H1 (cell line): Measurements from ENCODE around the gene SEMA6D. TPM values are rescaled to one million over a fixed set of nuclear protein-coding genes. Genes with fewer than 3 reads are reported as not detected.

Source experiments
- CTCF ChIA-PET: fragments of 300-600 bp; sonication (Branson Sonifier 250); formaldehyde crosslinking; loops from one replicate; lab custom pipeline; 2021; ENCODE audit not compliant: partially characterized antibody; lab: Charles Lee
- POLR2A ChIA-PET: fragments of 300-600 bp; sonication (Branson Sonifier 250); formaldehyde crosslinking; loops from one replicate; lab custom pipeline; 2021; ENCODE audit warnings: inconsistent platforms; ENCODE audit not compliant: partially characterized antibody; lab: Charles Lee
- DNase-seq, 2 experiments: peaks; one replicate each; pipeline versions ENCODE4 v3.0.0 to v3.0.0-alpha.2; 2010 to 2022; ENCODE audit warnings: low spot score in 2 of 2, low read depth in 1 of 2, mixed read lengths in 1 of 2
- FAIRE-seq: peaks from 2 replicates; lab custom pipeline; 2011; peaks lifted over from hg19 to GRCh38; lab: Jason Lieb, UNC
- H2AFZ ChIP-seq: 2 replicates; pipeline ENCODE4 v1.8.1; 2012; ENCODE audit warnings: low read length, inconsistent platforms
- H2AK5ac ChIP-seq: 2 replicates; pipeline ENCODE4 v1.6.1; 2013; ENCODE audit warnings: low read depth, low read length
- H2BK120ac ChIP-seq: replicated peaks from 2 replicates; pipeline ENCODE3; 2013; ENCODE audit warnings: low read depth, low read length, inconsistent platforms
- H2BK12ac ChIP-seq: 2 replicates; pipeline ENCODE4 v1.6.1; 2013; ENCODE audit warnings: low read depth, low read length
- H2BK15ac ChIP-seq: 2 replicates; pipeline ENCODE4 v1.6.1; 2013; ENCODE audit warnings: low read length
- H2BK20ac ChIP-seq: 2 replicates; pipeline ENCODE4 v1.6.1; 2013; ENCODE audit warnings: low read length
- H2BK5ac ChIP-seq: 2 replicates; pipeline ENCODE4 v1.6.1; 2013; ENCODE audit warnings: low read depth, low read length
- H3K14ac ChIP-seq: 2 replicates; pipeline ENCODE4 v1.6.1; 2013; ENCODE audit warnings: inconsistent platforms; ENCODE audit not compliant: insufficient read length
- H3K18ac ChIP-seq: 2 replicates; pipeline ENCODE4 v1.6.1; 2013; ENCODE audit warnings: low read length; ENCODE audit errors: extremely low read depth
- H3K23ac ChIP-seq: 2 replicates; pipeline ENCODE4 v1.6.1; 2013; ENCODE audit warnings: inconsistent platforms; ENCODE audit not compliant: insufficient read length
- H3K23me2 ChIP-seq: 2 replicates; pipeline ENCODE4 v1.6.1; 2013; ENCODE audit warnings: low read depth, low read length
- H3K27ac ChIP-seq: 2 replicates; pipeline ENCODE4 v1.6.1; 2011; ENCODE audit warnings: low read depth, low read length, inconsistent platforms
- H3K27me3 ChIP-seq, 4 experiments: replicated peaks in 1 of 4; 1 replicate in 1 of 4; 2 replicates in 3 of 4; pipeline versions ENCODE4 v1.6.1 to v1.8.1; 2011 to 2013; ENCODE audit warnings: low read length in 3 of 4, mild to moderate bottlenecking in 3 of 4, inconsistent platforms in 2 of 4, mixed read lengths in 2 of 4, moderate library complexity in 1 of 4; ENCODE audit not compliant: control insufficient read depth in 3 of 4, insufficient read depth in 3 of 4; ENCODE audit errors: extremely low read depth in 1 of 4
- H3K36me3 ChIP-seq, 4 experiments: 2 replicates each; pipeline versions ENCODE4 v1.6.1 to v1.8.1; 2011 to 2013; ENCODE audit warnings: mild to moderate bottlenecking in 4 of 4, low read length in 3 of 4, moderate library complexity in 2 of 4, control low read depth in 1 of 4, inconsistent platforms in 1 of 4; ENCODE audit not compliant: insufficient read depth in 4 of 4, control insufficient read depth in 2 of 4
- H3K4ac ChIP-seq: replicated peaks from 2 replicates; pipeline ENCODE3; 2013; ENCODE audit warnings: low read length, low read depth, mixed read lengths, inconsistent platforms; ENCODE audit not compliant: insufficient read length
- H3K4me1 ChIP-seq, 4 experiments: replicated peaks in 1 of 4; 1 replicate in 1 of 4; 2 replicates in 3 of 4; pipeline versions ENCODE4 v1.6.1 to v1.8.1; 2011 to 2013; ENCODE audit warnings: low read length in 3 of 4, inconsistent platforms in 2 of 4, mixed read lengths in 1 of 4; ENCODE audit not compliant: insufficient read depth in 4 of 4, control insufficient read depth in 3 of 4
- H3K4me2 ChIP-seq, 2 experiments: 2 replicates each; pipeline versions ENCODE4 v1.6.1 to v1.8.1; 2011 to 2013; ENCODE audit warnings: low read depth in 2 of 2, low read length in 2 of 2, control low read depth in 1 of 2, inconsistent platforms in 1 of 2, mild to moderate bottlenecking in 1 of 2; ENCODE audit not compliant: insufficient read depth in 1 of 2
- H3K4me3 ChIP-seq, 4 experiments: fragments of 200-600, 300-600 bp in 1 of 4; sonication (generic), shearing (Covaris generic), sonication (Bioruptor Twin) in 1 of 4; 2 replicates each; pipeline versions ENCODE4 v1.5.1 to v1.8.1; 2011 to 2016; ENCODE audit warnings: low read length in 4 of 4, low read depth in 3 of 4, control low read depth in 2 of 4, inconsistent platforms in 2 of 4, mild to moderate bottlenecking in 2 of 4, mixed read lengths in 1 of 4, moderate library complexity in 1 of 4; ENCODE audit not compliant: insufficient read depth in 2 of 4; ENCODE audit errors: extremely low read depth in 1 of 4
- H3K56ac ChIP-seq: replicated peaks from 2 replicates; pipeline ENCODE3; 2013; ENCODE audit warnings: low read depth, mild to moderate bottlenecking, mixed read lengths, low read length, inconsistent platforms; ENCODE audit not compliant: insufficient read length
- H3K79me1 ChIP-seq: 2 replicates; pipeline ENCODE4 v1.6.1; 2013; ENCODE audit warnings: low read depth, low read length, control low read depth
- H3K79me2 ChIP-seq, 2 experiments: 2 replicates each; pipeline versions ENCODE4 v1.6.1 to v1.8.1; 2012 to 2013; ENCODE audit warnings: low read length in 2 of 2, mild to moderate bottlenecking in 2 of 2, inconsistent platforms in 1 of 2; ENCODE audit not compliant: insufficient read depth in 2 of 2, control insufficient read depth in 1 of 2
- H3K9ac ChIP-seq, 4 experiments: replicated peaks in 1 of 4; 1 replicate in 1 of 4; 2 replicates in 3 of 4; pipeline versions ENCODE4 v1.6.1 to v1.8.1; 2011 to 2013; ENCODE audit warnings: low read depth in 3 of 4, low read length in 3 of 4, control low read depth in 2 of 4, mild to moderate bottlenecking in 2 of 4, moderate library complexity in 2 of 4, inconsistent platforms in 1 of 4; ENCODE audit errors: extremely low read depth in 1 of 4
- H3K9me3 ChIP-seq, 2 experiments: 2 replicates each; pipeline versions ENCODE4 v1.6.1 to v1.8.1; 2012 to 2013; ENCODE audit warnings: mild to moderate bottlenecking in 2 of 2, moderate library complexity in 2 of 2, control low read depth in 1 of 2, inconsistent platforms in 1 of 2, low read depth in 1 of 2, low read length in 1 of 2, mixed read lengths in 1 of 2; ENCODE audit not compliant: insufficient read depth in 2 of 2
- H4K20me1 ChIP-seq, 2 experiments: replicated peaks in 1 of 2; 2 replicates each; pipeline versions ENCODE3 to v1.8.1; 2011 to 2013; ENCODE audit warnings: inconsistent platforms in 2 of 2, low read length in 2 of 2, mild to moderate bottlenecking in 1 of 2; ENCODE audit not compliant: insufficient read depth in 2 of 2, control insufficient read depth in 1 of 2
- H4K5ac ChIP-seq: 2 replicates; pipeline ENCODE4 v1.6.1; 2013; ENCODE audit warnings: low read length, low read depth, mixed read lengths, inconsistent platforms; ENCODE audit not compliant: insufficient read length
- H4K8ac ChIP-seq: 2 replicates; pipeline ENCODE4 v1.8.0; 2013; ENCODE audit warnings: mild to moderate bottlenecking, moderate library complexity, low read length, inconsistent platforms; ENCODE audit not compliant: insufficient read depth; ENCODE audit errors: extremely low read depth
- H4K91ac ChIP-seq: replicated peaks from 2 replicates; pipeline ENCODE3; 2013; ENCODE audit warnings: low read length, mixed read lengths, inconsistent platforms; ENCODE audit not compliant: insufficient read length
- RFX5 ChIP-seq: IDR thresholded peaks from 2 replicates; pipeline ENCODE4 v1.6.1; 2011; ENCODE audit warnings: low read depth, low read length, improper control_type of control experiment, borderline replicate concordance
- WGBS, 2 experiments: shearing (Covaris generic) in 1 of 2; methylation state at CpG; one replicate each; pipeline versions ENCODE4 v1.1.6 to v1.1.7; 2013 to 2015; ENCODE audit warnings: low lambda C conversion rate in 2 of 2, mixed read lengths in 2 of 2, inconsistent platforms in 1 of 2, low coverage in 1 of 2, missing lambda C conversion rate in 1 of 2; ENCODE audit not compliant: insufficient replicate concordance in 2 of 2, insufficient coverage in 1 of 2, insufficient read length in 1 of 2; ENCODE audit errors: extremely low coverage in 1 of 2, missing lambda C conversion rate in 1 of 2; 5-methylcytosine and 5-hydroxymethylcytosine counted together
- polyA plus RNA-seq, 7 experiments: library from polyadenylated mRNA; depleted of rRNA in 3 of 7; stranded (reverse) in 5 of 7; unstranded in 2 of 7; fragments of >200 nt in 5 of 7; fragments of 200-250 nt in 2 of 7; gene quantifications; 1 replicate in 5 of 7; 2 replicates in 1 of 7; 4 replicates in 1 of 7; pipeline versions ENCODE4 v1.2.1 to v1.2.3, GENCODE V29; 2011 to 2013; ENCODE audit warnings: missing spikeins in 2 of 7, mixed read lengths in 2 of 7
- total RNA-seq: library from RNA; stranded (reverse); fragmentation: NEBNext Ultra II Directional; extraction: Animal tissue kit (Norgen Biotek cat#: 25700); gene quantifications from 2 replicates; pipeline ENCODE4 v1.2.1, GENCODE V29; 2021

The SEMA6D gene
- total and polyA plus RNA-seq, 2 of the 8 experiments (the other 6 are each of a cell fraction or from before 2014, with no cell fraction given): 2.2 to 3.8 TPM

DNA sequence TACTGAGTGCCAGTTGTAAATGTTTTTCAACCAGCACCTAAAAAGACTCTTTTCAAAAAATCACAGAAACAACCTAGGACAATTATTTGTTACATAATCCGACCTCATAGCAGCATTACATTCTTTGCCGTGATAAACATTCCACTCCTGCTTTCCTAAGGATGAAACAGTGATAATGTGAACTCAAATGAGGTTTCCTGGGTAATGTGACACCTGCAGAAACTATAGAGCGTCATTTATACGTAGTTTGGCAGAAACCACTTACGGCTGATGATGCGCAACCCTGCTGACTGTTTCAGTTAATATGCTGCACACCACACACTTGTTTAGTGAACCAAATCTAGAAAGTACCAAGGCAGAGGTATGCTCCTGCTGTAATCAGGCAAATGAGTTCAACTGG, 55.8 kb downstream of the SEMA6D start:
- H3K23ac ChIP-seq: no peak overlapping the region
- POLR2A ChIA-PET: no interaction called here
- peaks cover 0 to 15% (median 6%) of the 10 kb centered on the region in 4 experiments; a peak in 4 of 8 replicates for H3K36me3 ChIP-seq

More for the DNA sequence above, 55.8 kb downstream of the SEMA6D start:
- H3K9me3 ChIP-seq: no peaks in the 10 kb centered on the region
- H3K27ac ChIP-seq: no peak overlapping the region
- no peak overlapping the region for H2AK5ac ChIP-seq
- H3K4me3 ChIP-seq: no peak overlapping the region
- H2BK15ac ChIP-seq: no peak overlapping the region
- peaks cover 0 to 1% (median 0%) of the 10 kb centered on the region in 4 experiments; a peak in 1 of 7 replicates for H3K27me3 ChIP-seq
- no peak overlapping the region for H3K14ac ChIP-seq
- no peaks in the 10 kb centered on the region for H3K79me2 ChIP-seq
- 93% methylated on average over 6 of the region's 6 CpGs; no CpG with 5 or more reads in 1 of the 2 experiments for WGBS, 2 experiments
- H2AFZ ChIP-seq: no peak overlapping the region
- peaks cover 0 to 5% (median 4%) of the 10 kb centered on the region in 4 experiments; a peak in 4 of 7 replicates for H3K4me1 ChIP-seq
- no peaks in the 10 kb centered on the region for H3K23me2 ChIP-seq
- no peak overlapping the region for H3K18ac ChIP-seq
- H3K4ac ChIP-seq: no peak overlapping the region
- no peak for TF ChIP-seq RFX5
- no peak overlapping the region for H4K5ac ChIP-seq
- no peak for DNase-seq
- no peak overlapping the region for H2BK20ac ChIP-seq
- H3K56ac ChIP-seq: no peak overlapping the region
- H3K79me1 ChIP-seq: no peaks in the 10 kb centered on the region
- H3K4me2 ChIP-seq: no peak overlapping the region
- no peak overlapping the region for H2BK120ac ChIP-seq
- H2BK5ac ChIP-seq: no peak overlapping the region
- no peak overlapping the region for H4K91ac ChIP-seq
- H4K8ac ChIP-seq: no peak overlapping the region
- H3K9ac ChIP-seq: no peak overlapping the region
- FAIRE-seq: no peak
- CTCF ChIA-PET: no interaction called here
- H2BK12ac ChIP-seq: no peak overlapping the region
- no peaks in the 10 kb centered on the region for H4K20me1 ChIP-seq
